IMR-90 (cell line): ENCODE measurements around the gene LMAN2. TPM values are rescaled to one million over a fixed set of nuclear protein-coding genes. Genes with fewer than 3 reads are reported as not detected.
A peak's percentile ranks its signal among the peaks of the same experiment; 100 is the strongest.

ENCODE experiments used
- ATAC-seq: fragments of 200-7000 bp; cut with Tn5 transposase; 2 replicates; pipeline ENCODE4 v1.9.1; 2020; ENCODE audit warnings: low read depth, mild to moderate bottlenecking, moderate library complexity
- BruUV-seq: library from RNA; stranded (reverse); fragments of 400-500 nt; replicated peaks from 2 replicates; lab custom pipeline; 2021; lab: Mats Ljungman, UMichigan
- CTCF ChIA-PET: fragments of 300-600 bp; formaldehyde crosslinking; extraction: SDS; loops from one replicate; lab custom pipeline; 2021; ENCODE audit warnings: antibody characterized with exemption; lab: Yijun Ruan, JAX
- POLR2A ChIA-PET: fragments of 300-600 bp; sonication (Branson Sonifier 250); formaldehyde crosslinking; loops from one replicate; lab custom pipeline; 2022; ENCODE audit warnings: antibody characterized with exemption; ENCODE audit not compliant: unreplicated experiment; lab: Charles Lee
- DNase-seq: peaks from one replicate; pipeline ENCODE4 v3.0.0; 2013
- H2AFZ ChIP-seq: replicated peaks from 2 replicates; pipeline ENCODE3; 2013; ENCODE audit warnings: low read length, mild to moderate bottlenecking; ENCODE audit not compliant: poor library complexity
- H2AK5ac ChIP-seq: 2 replicates; pipeline ENCODE4 v1.6.1; 2013; ENCODE audit warnings: low read depth, low read length, inconsistent platforms
- H2AK9ac ChIP-seq: replicated peaks from 2 replicates; pipeline ENCODE3; 2013; ENCODE audit warnings: mild to moderate bottlenecking, low read depth, low read length, moderate library complexity; ENCODE audit not compliant: poor library complexity
- H2BK120ac ChIP-seq: 2 replicates; pipeline ENCODE4 v1.6.1; 2013; ENCODE audit warnings: low read depth, low read length, inconsistent platforms
- H2BK15ac ChIP-seq: 3 replicates; pipeline ENCODE4 v1.6.1; 2013; ENCODE audit warnings: low read depth, low read length, inconsistent platforms
- H2BK20ac ChIP-seq: 2 replicates; pipeline ENCODE4 v1.6.1; 2013; ENCODE audit warnings: low read depth, mild to moderate bottlenecking, inconsistent platforms, low read length, moderate library complexity
- H2BK5ac ChIP-seq: 2 replicates; pipeline ENCODE4 v1.6.1; 2013; ENCODE audit warnings: mild to moderate bottlenecking, low read depth, low read length, inconsistent platforms; ENCODE audit not compliant: poor library complexity, severe bottlenecking
- H3K14ac ChIP-seq: replicated peaks from 2 replicates; pipeline ENCODE4 v1.6.1; 2013; ENCODE audit warnings: low read depth, low read length, inconsistent platforms
- H3K18ac ChIP-seq: 2 replicates; pipeline ENCODE4 v1.6.1; 2013; ENCODE audit warnings: low read depth, low read length, control low read depth
- H3K23ac ChIP-seq: 2 replicates; pipeline ENCODE4 v1.6.1; 2013; ENCODE audit warnings: low read depth, low read length, inconsistent platforms
- H3K27ac ChIP-seq: 2 replicates; pipeline ENCODE4 v1.5.1; 2013; ENCODE audit warnings: mild to moderate bottlenecking, control low read depth, low read length; ENCODE audit not compliant: insufficient read depth
- H3K27me3 ChIP-seq: 2 replicates; pipeline ENCODE4 v1.6.1; 2013; ENCODE audit warnings: low read length; ENCODE audit not compliant: control insufficient read depth, insufficient read depth
- H3K36me3 ChIP-seq: 2 replicates; pipeline ENCODE4 v1.6.1; 2013; ENCODE audit warnings: low read length, mixed read lengths; ENCODE audit not compliant: control insufficient read depth, insufficient read depth
- H3K4ac ChIP-seq: 2 replicates; pipeline ENCODE4 v1.6.1; 2013; ENCODE audit warnings: low read depth, low read length, inconsistent platforms
- H3K4me1 ChIP-seq: 2 replicates; pipeline ENCODE4 v1.6.1; 2013; ENCODE audit warnings: low read length, mixed read lengths; ENCODE audit not compliant: control insufficient read depth, insufficient read depth
- H3K4me2 ChIP-seq: 2 replicates; pipeline ENCODE4 v1.6.1; 2013; ENCODE audit warnings: low read depth, mild to moderate bottlenecking, control low read depth, low read length, moderate library complexity
- H3K4me3 ChIP-seq: 2 replicates; pipeline ENCODE4 v1.5.1; 2013; ENCODE audit warnings: low read depth, mild to moderate bottlenecking, control low read depth, low read length, moderate library complexity; ENCODE audit not compliant: insufficient read depth
- H3K56ac ChIP-seq: 2 replicates; pipeline ENCODE4 v1.6.1; 2013; ENCODE audit warnings: low read length, inconsistent platforms; ENCODE audit not compliant: insufficient read depth; ENCODE audit errors: extremely low read depth
- H3K79me1 ChIP-seq, 2 experiments: 2 replicates each; pipeline ENCODE4 v1.6.1; 2013; ENCODE audit warnings: low read length in 2 of 2, inconsistent platforms in 1 of 2, low read depth in 1 of 2
- H3K9ac ChIP-seq: 2 replicates; pipeline ENCODE4 v1.6.1; 2013; ENCODE audit warnings: low read depth, low read length, control low read depth
- H3K9me1 ChIP-seq: 2 replicates; pipeline ENCODE4 v1.6.1; 2013; ENCODE audit warnings: low read length, inconsistent platforms; ENCODE audit not compliant: insufficient read depth
- H3K9me3 ChIP-seq: 2 replicates; pipeline ENCODE4 v1.6.1; 2013; ENCODE audit warnings: low read length; ENCODE audit not compliant: control insufficient read depth, insufficient read depth
- H4K20me1 ChIP-seq: 2 replicates; pipeline ENCODE4 v1.6.1; 2013; ENCODE audit warnings: low read length, inconsistent platforms; ENCODE audit not compliant: insufficient read depth
- H4K5ac ChIP-seq: 2 replicates; pipeline ENCODE4 v1.6.1; 2013; ENCODE audit warnings: mild to moderate bottlenecking, low read depth, low read length, control low read depth
- H4K8ac ChIP-seq, 2 experiments: 2 replicates each; pipeline ENCODE4 v1.6.1; 2013; ENCODE audit warnings: low read depth in 2 of 2, low read length in 2 of 2, control low read depth in 1 of 2, inconsistent platforms in 1 of 2
- H4K91ac ChIP-seq: 2 replicates; pipeline ENCODE4 v1.6.1; 2013; ENCODE audit warnings: low read depth, low read length, inconsistent platforms; ENCODE audit not compliant: insufficient read depth
- CEBPB ChIP-seq: IDR thresholded peaks from 2 replicates; pipeline ENCODE4 v1.6.1; 2012; ENCODE audit warnings: low read depth, low read length, improper control_type of control experiment
- CHD1 ChIP-seq: IDR thresholded peaks from 2 replicates; pipeline ENCODE4 v1.6.1; 2012; ENCODE audit warnings: low read depth, low read length, improper control_type of control experiment
- ELK1 ChIP-seq: fragments of 150-350 bp; IDR thresholded peaks from 2 replicates; pipeline ENCODE4 v1.6.1; 2016; ENCODE audit warnings: low read depth, mild to moderate bottlenecking, low read length, moderate library complexity, borderline replicate concordance
- WGBS, 2 experiments: methylation state at CpG; one replicate each; pipeline versions ENCODE4 v1.1.5 to v1.1.7; 2013; ENCODE audit warnings: missing lambda C conversion rate in 2 of 2; ENCODE audit not compliant: insufficient read length in 1 of 2; ENCODE audit errors: extremely low coverage in 2 of 2; 5-methylcytosine and 5-hydroxymethylcytosine counted together
- dilution Hi-C: fragments of 300-500 bp; cut with HindIII; formaldehyde crosslinking; loops from one replicate; pipeline ENCODE4 v1.14.3; 2018; ENCODE audit warnings: low sequenced_read_pairs; ENCODE audit not compliant: unreplicated experiment
- in situ Hi-C: fragments of 300-500 bp; cut with MboI; formaldehyde crosslinking; loops from 3 replicates; pipeline ENCODE4 v1.14.3; 2019; ENCODE audit warnings: low sequenced_read_pairs, inconsistent platforms, mixed read lengths
- intact Hi-C: fragments of 100-400 bp; cut with micrococcal nuclease; formaldehyde crosslinking; loops from 2 replicates; pipeline ENCODE4 v1.10.0; 2022
- polyA plus RNA-seq, 3 experiments: library from polyadenylated mRNA; depleted of rRNA; stranded (reverse); fragments of >200 nt; gene quantifications; 2 replicates each; pipeline ENCODE4 v1.2.3, GENCODE V29; 2012; ENCODE audit warnings: low replicate concordance in 1 of 3
- total RNA-seq: library from RNA; depleted of rRNA; stranded (reverse); fragments of >200 nt; gene quantifications from 2 replicates; pipeline ENCODE4 v1.2.3, GENCODE V29; 2012

The LMAN2 gene
- total and polyA plus RNA-seq, 2 of the 4 experiments (the other 2 are of a cell fraction): 253 to 303 TPM

GRCh38 chr5:177304392-177305119, 46.9 kb downstream of the LMAN2 start:
- DNase-seq (peak; percentile 12), ATAC-seq (no peak)
- H3K56ac ChIP-seq: peak overlapping the region; percentile 83; the same call in 1 of the 2 replicates
- CTCF ChIA-PET: interaction anchor here (0.9 kb wide), 1 partner anchor 190 kb away, joined by 3 read pairs; no protein-coding TSS in a partner anchor
- peaks cover 8% of the 10 kb centered on the region; the same call in 1 of the 2 replicates for H3K9me1 ChIP-seq
- peak overlapping the region; percentile 38 to 82; a peak in 3 of 4 replicates for H4K8ac ChIP-seq
- WGBS, 2 experiments: no CpG with 5 or more reads among the region's 19 CpGs
- no peak overlapping the region for H2BK5ac ChIP-seq
- peak overlapping the region; percentile 90 for H3K14ac ChIP-seq
- peak overlapping the region; percentile 93 for H3K4me2 ChIP-seq
- H3K36me3 ChIP-seq: peaks cover 30% of the 10 kb centered on the region
- in situ Hi-C loops: no loop called here
- peak overlapping the region; percentile 98 for H2AK9ac ChIP-seq
- no peaks in the 10 kb centered on the region for H3K27me3 ChIP-seq
- TF ChIP-seq CEBPB: no peak
- TF ChIP-seq ELK1: no peak
- TF ChIP-seq CHD1: no peak
- no TSS peak for BruUV-seq
- H3K79me1 ChIP-seq: peaks cover 12 to 72% of the 10 kb centered on the region in 2 experiments
- peak overlapping the region; percentile 98 for H3K4me3 ChIP-seq
- no peak overlapping the region for H2BK120ac ChIP-seq
- dilution Hi-C loops: no loop called here
- H2BK20ac ChIP-seq: no peak overlapping the region
- H4K20me1 ChIP-seq: peaks cover 28% of the 10 kb centered on the region
- peak overlapping the region; percentile 86; the same call in 1 of the 2 replicates for H4K5ac ChIP-seq
- H3K23ac ChIP-seq: peak overlapping the region; percentile 94; the same call in 1 of the 2 replicates
- H2BK15ac ChIP-seq: no peak overlapping the region
- H2AFZ ChIP-seq: peak overlapping the region; percentile 90
- peak overlapping the region; percentile 89 for H3K4ac ChIP-seq
- no peaks in the 10 kb centered on the region for H3K9me3 ChIP-seq
- intact Hi-C loops: no loop called here
- peaks cover 12% of the 10 kb centered on the region for H3K4me1 ChIP-seq
- peak overlapping the region; percentile 57 for H3K27ac ChIP-seq
- peak overlapping the region; percentile 91 for H3K9ac ChIP-seq
- H4K91ac ChIP-seq: peak overlapping the region; percentile 77; the same call in 1 of the 2 replicates
- POLR2A ChIA-PET: interaction anchor here (0.6 kb wide), 1 partner anchor 190 kb away, joined by 5 read pairs; no protein-coding TSS in a partner anchor
- peak overlapping the region; percentile 89 for H2AK5ac ChIP-seq
- H3K18ac ChIP-seq: no peak overlapping the region
